MCF 10A (cell line): ENCODE measurements around the gene FBXW7. TPM values are rescaled to one million over a fixed set of nuclear protein-coding genes. Genes with fewer than 3 reads are reported as not detected.

ENCODE experiments used
- BruUV-seq: library from RNA; stranded (reverse); fragments of 400-500 nt; replicated peaks from 2 replicates; lab custom pipeline; 2021; lab: Mats Ljungman, UMichigan
- CTCF ChIA-PET: fragments of 300-600 bp; sonication (Branson Sonifier 250); formaldehyde crosslinking; extraction: SDS; loops from one replicate; lab custom pipeline; 2021; ENCODE audit warnings: antibody characterized with exemption, inconsistent platforms; lab: Yijun Ruan, JAX
- POLR2A ChIA-PET: fragments of 300-600, 350-650 bp; sonication (Branson Sonifier 250); formaldehyde crosslinking; extraction: SDS; loops from one replicate; lab custom pipeline; 2020; ENCODE audit warnings: antibody characterized with exemption, inconsistent platforms; lab: Yijun Ruan, JAX
- DNase-seq: peaks from one replicate; pipeline ENCODE4 v3.0.0-alpha.2; 2018; ENCODE audit not compliant: unreplicated experiment
- H3K27ac Mint-ChIP-seq: one replicate; pipeline ENCODE4 v1.8.0; 2022; ENCODE audit warnings: mild to moderate bottlenecking, low read depth, mixed read lengths; ENCODE audit not compliant: unreplicated experiment
- H3K27me3 Mint-ChIP-seq: one replicate; pipeline ENCODE4 v1.8.0; 2022; ENCODE audit warnings: mixed read lengths; ENCODE audit not compliant: insufficient read depth, unreplicated experiment
- H3K36me3 Mint-ChIP-seq: one replicate; pipeline ENCODE4 v1.8.0; 2022; ENCODE audit warnings: mild to moderate bottlenecking, moderate library complexity, mixed read lengths; ENCODE audit not compliant: insufficient read depth, unreplicated experiment
- H3K4me1 Mint-ChIP-seq: one replicate; pipeline ENCODE4 v1.8.0; 2022; ENCODE audit warnings: mixed read lengths; ENCODE audit not compliant: insufficient read depth, unreplicated experiment
- H3K4me3 Mint-ChIP-seq: one replicate; pipeline ENCODE4 v1.8.0; 2022; ENCODE audit warnings: mild to moderate bottlenecking, moderate library complexity, mixed read lengths; ENCODE audit not compliant: unreplicated experiment
- H3K9me3 Mint-ChIP-seq: one replicate; pipeline ENCODE4 v1.8.0; 2022; ENCODE audit warnings: mixed read lengths; ENCODE audit not compliant: unreplicated experiment
- CTCF ChIP-seq: fragments of 200-600 bp; IDR thresholded peaks from one replicate; pipeline ENCODE4 v1.8.0; 2022; ENCODE audit warnings: antibody characterized with exemption, mild to moderate bottlenecking; ENCODE audit not compliant: unreplicated experiment
- intact Hi-C: fragments of 100-400 bp; cut with micrococcal nuclease; formaldehyde crosslinking; loops from 2 replicates; pipeline ENCODE4 v1.14.1; 2022
- total RNA-seq: library from RNA; stranded (reverse); gene quantifications from 2 replicates; pipeline ENCODE4 v1.2.3, GENCODE V29; 2022

FBXW7 gene
- total RNA-seq, 1 experiment from 2014 or later = 40.2 TPM

GRCh38 chr4:152535360-152535902 lies 461 bp downstream of the FBXW7 start:
- Mint-ChIP-seq H3K4me1 (peaks cover 55% of the 10 kb centered on the region), H3K9me3 (no peaks in the 10 kb centered on the region), H3K36me3 (no peaks in the 10 kb centered on the region), H3K27ac (peak overlapping the region; percentile 95), H3K27me3 (no peaks in the 10 kb centered on the region), H3K4me3 (peak overlapping the region; percentile 92)
- ChIA-PET CTCF (interaction anchor here (1.5 to 3.1 kb wide), 3 partner anchors 34 to 200 kb away, joined by 4 to 22 read pairs (median 6); no protein-coding TSS in a partner anchor), POLR2A (interaction anchor here (0.6 to 7.5 kb wide), 25 partner anchors 12 to 791 kb away, joined by 3 to 71 read pairs (median 5); partner anchors contain the start of gene TMEM154)
- no peak for TF ChIP-seq CTCF
- intact Hi-C loops = no loop called here
- BruUV-seq = no TSS peak
- DNase-seq = no peak

- no peaks in the 10 kb centered on the region for H3K36me3 Mint-ChIP-seq
- peaks cover 58% of the 10 kb centered on the region for H3K4me1 Mint-ChIP-seq
- DNase-seq = peak; percentile 25
- no peak for TF ChIP-seq CTCF
- H3K27ac Mint-ChIP-seq = peak overlapping the region; percentile 64
- ChIA-PET CTCF (interaction anchor here (0.6 to 3.1 kb wide), 4 partner anchors 30 to 200 kb away, joined by 3 to 22 read pairs (median 4); no protein-coding TSS in a partner anchor), POLR2A (interaction anchor here (0.7 to 7.5 kb wide), 18 partner anchors 11 to 792 kb away, joined by 3 to 71 read pairs (median 4); partner anchors contain the start of gene TMEM154)
- intact Hi-C loops = loop anchor here (5.0 kb wide), 1 partner anchor 72 kb away; no protein-coding TSS in a partner anchor
- no peaks in the 10 kb centered on the region for H3K9me3 Mint-ChIP-seq
- no peaks in the 10 kb centered on the region for H3K27me3 Mint-ChIP-seq
- peak overlapping the region; percentile 92 for H3K4me3 Mint-ChIP-seq
- BruUV-seq = TSS peak; percentile 47
Observed at GRCh38 chr4:152534541-152535359, 1.1 kb downstream of the FBXW7 start.

GRCh38 chr4:152531479-152531878 lies 4.4 kb downstream of the FBXW7 start:
- Mint-ChIP-seq H3K4me3 (no peak overlapping the region), H3K27ac (no peak overlapping the region), H3K27me3 (no peaks in the 10 kb centered on the region), H3K9me3 (no peaks in the 10 kb centered on the region), H3K36me3 (peaks cover 6% of the 10 kb centered on the region), H3K4me1 (peaks cover 33% of the 10 kb centered on the region)
- BruUV-seq = no TSS peak
- TF ChIP-seq CTCF = no peak
- DNase-seq = no peak
- POLR2A ChIA-PET = interaction anchor here (0.7 to 7.5 kb wide), 4 partner anchors 8 to 87 kb away, joined by 3 to 71 read pairs (median 4); no protein-coding TSS in a partner anchor
- intact Hi-C loops = loop anchor here (5.0 kb wide), 1 partner anchor 69 kb away; no protein-coding TSS in a partner anchor
- CTCF ChIA-PET = interaction anchor here (0.7 to 3.1 kb wide), 4 partner anchors 13 to 73 kb away, joined by 4 to 12 read pairs (median 8); no protein-coding TSS in a partner anchor
